GM18873 (cell line): ENCODE measurements around the gene PIK3AP1.
"Not testable (repeated sequence)": the region's sequence is repeated elsewhere in the genome, so short reads cannot be mapped to it uniquely, and the experiment has no call there.

Experiments
- ATAC-seq: cut with Tn5 transposase; IDR thresholded peaks from one replicate; pipeline ENCODE4 v1.9.1; 2021; ENCODE audit warnings: mild to moderate bottlenecking, moderate library complexity, moderate number of reproducible peaks; ENCODE audit not compliant: unreplicated experiment, low FRiP score

Gene PIK3AP1

GRCh38 chr10:96698305-96698704 lies 22.0 kb downstream of the PIK3AP1 start:
- ATAC-seq: not testable (repeated sequence)

- ATAC-seq: no peak
Measured at GRCh38 chr10:96697438-96697837, 22.9 kb downstream of the PIK3AP1 start.

DNA sequence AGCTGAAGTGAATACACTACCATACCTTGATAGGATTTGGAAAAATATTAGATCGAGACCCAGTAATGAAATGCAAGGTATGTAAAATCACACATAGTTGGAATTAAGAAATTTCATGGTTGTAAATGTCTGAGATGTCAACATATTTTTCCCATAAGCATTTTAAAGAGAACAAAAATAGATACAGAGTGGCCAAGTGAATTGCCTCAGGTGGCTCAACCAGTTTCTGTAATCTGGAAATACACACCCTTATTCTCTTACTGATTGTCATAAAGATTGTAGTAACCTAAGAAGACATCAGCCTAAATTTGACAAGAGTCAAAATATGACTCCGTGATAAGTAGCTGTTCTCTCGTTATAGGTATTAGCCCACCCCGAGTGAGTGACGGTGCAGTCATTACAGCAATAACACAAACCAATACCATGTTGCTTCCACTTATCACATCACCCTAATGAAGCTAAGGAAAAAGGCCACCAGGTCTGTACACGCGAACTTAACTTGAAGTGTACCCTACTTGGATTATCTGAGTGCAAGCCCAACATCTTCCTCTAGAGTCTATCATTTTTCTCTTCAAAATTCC lies 23.4 kb downstream of the PIK3AP1 start:
- ATAC-seq: no peak

- ATAC-seq: no peak
Measured at GRCh38 chr10:96695975-96696634, 24.2 kb downstream of the PIK3AP1 start.

DNA sequence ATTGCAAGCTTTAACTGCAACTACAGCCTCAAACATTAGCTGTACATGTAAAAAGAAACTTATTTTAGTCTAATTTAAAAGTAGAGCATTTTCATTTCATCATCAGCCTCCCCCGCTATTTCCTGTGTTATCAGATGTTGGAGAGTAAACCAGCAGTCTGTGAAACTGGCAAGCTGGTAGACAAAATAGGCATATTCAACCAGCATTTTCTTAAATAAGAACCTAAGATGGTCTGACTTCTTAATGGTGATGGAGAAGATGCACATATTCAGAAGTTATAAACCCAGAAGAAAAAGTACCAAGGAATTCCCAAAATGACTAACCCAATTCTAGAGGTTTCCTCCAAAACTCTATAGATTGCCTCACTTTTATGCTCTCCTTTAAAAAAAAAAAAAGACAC lies 24.9 kb downstream of the PIK3AP1 start:
- no peak for ATAC-seq

GRCh38 chr10:96693431-96693830 lies 26.9 kb downstream of the PIK3AP1 start:
- ATAC-seq: no peak

DNA sequence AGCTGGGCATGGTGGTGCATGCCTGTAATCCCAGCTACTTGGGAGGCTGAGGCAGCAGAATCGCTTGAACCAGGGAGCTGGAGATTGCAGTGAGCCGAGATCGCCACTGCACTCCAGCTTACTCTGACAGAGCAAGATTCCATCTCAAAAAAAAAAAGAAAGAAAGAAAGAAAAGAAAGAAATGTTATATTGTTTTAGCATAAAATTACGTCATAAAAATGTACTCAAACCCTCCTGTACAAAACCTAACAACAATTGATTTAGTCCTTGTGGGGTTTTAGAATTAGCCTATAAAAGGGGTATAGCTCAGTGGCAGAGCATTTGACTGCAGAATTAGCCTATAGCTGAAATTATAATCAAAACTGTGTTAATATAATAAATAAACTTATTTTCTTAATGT lies 27.9 kb downstream of the PIK3AP1 start:
- no peak for ATAC-seq

DNA sequence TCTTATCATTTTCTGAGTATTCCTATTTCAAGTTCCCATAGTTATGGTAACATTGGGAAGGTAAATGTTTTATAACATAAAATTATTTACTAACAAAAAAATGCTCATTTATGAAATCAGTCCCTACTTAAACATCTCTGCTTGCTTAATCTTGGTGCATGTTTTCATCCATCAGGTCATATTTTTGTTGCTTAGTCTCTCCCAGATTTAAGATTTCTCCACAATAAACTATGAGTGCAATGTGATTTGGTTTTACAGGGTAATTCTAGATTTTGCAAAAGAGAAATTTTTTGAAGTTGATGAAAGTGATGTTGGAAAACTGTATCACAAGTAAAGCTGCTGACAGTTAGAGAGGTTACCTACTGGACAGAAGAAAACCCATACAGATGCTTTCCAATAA lies 28.6 kb downstream of the PIK3AP1 start:
- ATAC-seq: no peak

- ATAC-seq: no peak
Measured at GRCh38 chr10:96690755-96691730, 29.3 kb downstream of the PIK3AP1 start.

DNA sequence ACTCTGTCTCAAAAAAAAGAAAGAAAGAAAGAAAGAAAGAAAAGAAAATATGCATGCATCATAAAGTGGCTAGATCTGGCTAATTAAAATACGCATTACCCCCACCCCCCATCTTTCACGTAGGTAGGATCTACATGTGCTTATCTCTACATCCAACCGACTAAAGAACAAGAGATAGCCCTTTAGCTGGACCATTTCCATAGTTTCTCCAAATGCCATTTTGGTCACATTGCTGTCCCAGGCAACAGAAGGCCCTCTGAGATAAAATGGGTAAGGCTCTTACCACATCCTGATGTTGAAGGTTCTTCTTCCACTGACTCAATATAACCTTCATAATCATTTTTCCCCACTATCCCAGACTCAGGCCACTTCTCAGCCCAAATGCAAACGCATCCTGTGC lies 31.5 kb downstream of the PIK3AP1 start:
- ATAC-seq: no peak

GRCh38 chr10:96687317-96688012 lies 32.8 kb downstream of the PIK3AP1 start:
- ATAC-seq: no peak

DNA sequence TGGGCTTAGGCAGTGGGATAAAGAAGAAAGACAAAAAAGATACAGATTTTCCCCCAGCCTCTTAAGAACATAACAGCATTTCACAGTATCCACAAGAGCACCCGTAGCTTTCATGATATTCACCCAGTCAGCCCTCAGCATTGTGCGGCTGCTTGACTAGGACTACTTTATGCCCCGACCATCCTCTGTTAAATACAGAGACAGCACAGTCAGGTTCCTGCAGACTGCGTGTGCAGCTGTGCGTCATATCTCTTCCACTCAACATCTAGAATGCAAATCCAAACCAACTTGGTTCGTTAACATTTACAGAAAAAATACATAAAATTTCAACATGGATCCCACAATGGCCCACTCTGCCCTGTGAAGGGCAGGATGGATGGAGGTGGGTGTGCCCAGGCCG lies 33.8 kb downstream of the PIK3AP1 start:
- no peak for ATAC-seq

- ATAC-seq: no peak
Measured at GRCh38 chr10:96685306-96685705, 35.0 kb downstream of the PIK3AP1 start.

DNA sequence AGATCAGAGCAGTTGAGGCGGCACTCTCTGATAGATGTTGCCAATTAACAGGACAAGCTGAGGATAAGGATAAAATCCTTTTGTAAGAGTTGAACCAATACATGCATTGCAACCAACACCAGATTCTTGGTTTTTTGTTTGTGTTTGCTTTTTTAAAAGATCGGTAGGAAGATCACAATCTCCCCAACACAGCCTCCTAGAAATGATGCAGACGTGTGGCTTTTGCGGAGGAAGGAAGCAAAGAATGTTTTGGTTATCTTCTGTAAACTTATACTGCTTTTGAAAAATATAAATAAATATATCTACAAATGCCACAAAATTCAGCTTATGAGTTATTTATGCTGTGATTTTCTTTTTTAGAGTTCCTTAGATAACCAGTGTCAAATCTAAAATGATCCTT lies 35.5 kb downstream of the PIK3AP1 start:
- no peak for ATAC-seq

- no peak for ATAC-seq
Measured at GRCh38 chr10:96683710-96684109, 36.6 kb downstream of the PIK3AP1 start.

DNA sequence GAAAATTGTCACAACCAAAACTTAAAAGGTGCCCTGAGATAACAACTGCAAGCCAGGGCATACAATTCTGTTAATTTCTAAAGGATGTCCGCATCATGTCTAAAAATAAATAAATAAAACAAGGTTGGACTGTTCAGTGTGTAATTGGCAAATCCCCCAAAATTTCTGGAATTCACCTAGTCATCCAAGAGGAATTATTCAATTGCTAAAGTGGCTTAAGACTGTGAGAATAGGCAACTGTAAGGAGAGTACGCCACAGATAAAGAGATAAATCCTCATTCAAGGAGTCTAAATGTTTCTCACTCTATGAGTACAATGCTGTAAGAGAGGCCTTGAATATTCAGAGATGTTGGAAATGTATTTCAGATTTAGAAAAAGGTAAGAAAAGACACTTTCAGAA lies 37.2 kb downstream of the PIK3AP1 start:
- no peak for ATAC-seq

- ATAC-seq: no peak
Measured at GRCh38 chr10:96681524-96681923, 38.8 kb downstream of the PIK3AP1 start.

DNA sequence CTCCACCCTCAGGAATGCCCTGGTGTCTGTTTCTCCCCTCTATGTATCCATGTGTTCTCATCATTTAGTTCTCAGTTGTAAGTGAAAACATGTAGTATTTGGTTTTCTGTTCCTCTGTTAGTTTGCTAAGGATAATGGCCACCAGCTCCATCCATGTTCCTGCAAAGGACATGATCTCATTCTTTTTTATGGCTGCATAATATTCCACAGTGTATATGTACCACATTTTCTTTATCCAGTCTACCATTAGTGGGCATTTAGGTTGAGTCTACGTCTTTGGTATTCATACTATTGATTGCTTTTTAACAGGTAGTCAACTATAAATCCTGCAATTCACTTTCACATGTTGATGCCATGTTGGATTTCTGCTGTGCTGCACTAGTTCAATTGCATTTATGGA lies 39.9 kb downstream of the PIK3AP1 start:
- not testable (repeated sequence) for ATAC-seq

DNA sequence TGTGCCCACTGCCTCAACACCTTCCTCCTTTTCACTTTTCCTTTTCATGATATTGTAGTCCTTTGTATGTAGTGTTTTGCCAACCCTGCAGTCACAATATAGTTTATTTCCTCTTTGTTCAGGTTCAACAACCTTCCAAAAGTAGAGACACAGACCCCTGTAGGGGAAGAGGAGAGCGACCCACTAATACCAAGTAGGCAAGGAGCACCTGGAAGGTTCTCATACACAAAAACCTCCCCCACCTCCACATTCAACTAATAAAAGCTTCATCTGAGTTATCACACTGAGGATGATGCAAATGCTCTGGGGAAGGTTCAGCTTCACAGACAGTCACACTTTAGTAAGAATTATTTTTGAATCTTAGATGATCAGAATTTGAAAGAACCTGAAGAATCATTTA lies 41.6 kb downstream of the PIK3AP1 start:
- ATAC-seq: no peak

DNA sequence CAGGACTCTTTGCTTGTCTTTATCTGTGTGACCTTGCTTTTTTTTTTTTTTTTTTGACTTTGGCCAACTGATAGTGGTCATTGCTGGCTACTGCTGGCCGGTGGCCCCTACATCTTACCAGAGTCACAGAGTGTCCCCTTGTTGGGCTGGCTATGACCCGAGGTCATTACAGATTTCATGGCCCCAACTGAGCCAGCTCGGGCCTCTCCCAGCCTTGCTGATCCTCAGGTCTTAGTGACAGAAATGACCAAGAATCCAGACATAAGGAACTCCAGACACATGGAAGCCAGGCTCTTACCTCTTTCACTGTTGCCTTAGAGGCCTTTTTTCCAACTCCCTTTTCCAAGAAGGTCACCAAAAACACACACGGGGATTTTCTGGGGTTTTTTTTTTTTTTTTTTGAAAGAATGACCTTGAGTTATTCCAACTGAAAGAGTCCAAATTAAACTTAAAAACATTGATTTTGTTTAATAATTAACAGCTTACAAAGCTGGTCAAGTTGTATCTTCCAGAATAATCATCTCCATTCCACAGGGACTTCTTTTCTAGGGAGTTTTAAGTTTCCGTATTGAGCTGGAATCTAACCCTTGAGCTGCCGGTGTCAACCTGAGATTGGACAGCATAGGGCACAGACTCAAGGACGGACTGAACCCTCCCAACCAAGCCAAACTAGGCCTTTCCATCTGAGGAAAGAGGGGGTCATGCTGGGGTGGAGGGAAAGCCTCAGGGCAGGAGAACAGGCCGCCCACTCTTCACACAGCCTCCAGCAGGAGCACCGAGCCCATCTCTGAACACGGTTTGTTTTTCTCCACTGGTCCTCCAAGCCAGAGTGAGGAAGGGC lies 43.8 kb downstream of the PIK3AP1 start:
- ATAC-seq: no peak
